Endothelial cell of umbilical vein (primary cell): ENCODE measurements around the gene PLEKHB2.

ENCODE experiments used
- EZH2 ChIP-seq: IDR thresholded peaks from 2 replicates; pipeline ENCODE4 v1.6.1; 2012; ENCODE audit warnings: borderline replicate concordance, low read depth, mild to moderate bottlenecking, moderate library complexity, low read length, inconsistent platforms; ENCODE audit not compliant: severe bottlenecking
- POLR2AphosphoS5 ChIP-seq: IDR thresholded peaks from 2 replicates; pipeline ENCODE4 v1.6.1; 2012; ENCODE audit warnings: low read depth, mild to moderate bottlenecking, control low read depth, low read length, moderate library complexity; ENCODE audit not compliant: insufficient read depth
- TF ChIP-seq, protein P1 (sequence below), 2 donors: IDR thresholded peaks; 1 replicate in 1 of 2; 2 replicates in 1 of 2; pipeline ENCODE4 v1.5.1; 2011; ENCODE audit warnings: low read length in 2 of 2, mild to moderate bottlenecking in 2 of 2, moderate library complexity in 2 of 2, control low read depth in 1 of 2, inconsistent platforms in 1 of 2, low read depth in 1 of 2; ENCODE audit not compliant: insufficient read depth in 1 of 2; ENCODE audit errors: extremely low read depth in 1 of 2

DNA sequence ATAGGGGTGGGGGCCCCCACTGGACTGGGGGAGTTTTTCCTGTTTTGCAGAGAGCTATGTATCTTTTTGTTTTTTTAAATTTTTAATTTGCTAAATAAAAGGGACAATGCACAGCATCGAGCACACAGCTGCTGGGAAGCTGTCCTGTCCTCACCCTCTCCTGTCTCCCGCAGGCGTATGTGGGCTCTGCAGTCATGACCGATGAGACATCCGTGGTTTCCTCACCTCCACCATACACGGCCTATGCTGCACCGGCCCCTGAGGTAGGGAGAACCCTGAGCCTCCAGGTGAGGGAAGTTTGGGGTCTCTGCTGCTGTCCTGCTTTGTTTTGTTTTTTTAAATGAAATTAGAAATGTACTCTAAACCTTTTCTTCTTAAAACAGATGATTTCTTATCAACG, 27.6 kb downstream of the PLEKHB2 start:
- TF ChIP-seq, protein P1, sequence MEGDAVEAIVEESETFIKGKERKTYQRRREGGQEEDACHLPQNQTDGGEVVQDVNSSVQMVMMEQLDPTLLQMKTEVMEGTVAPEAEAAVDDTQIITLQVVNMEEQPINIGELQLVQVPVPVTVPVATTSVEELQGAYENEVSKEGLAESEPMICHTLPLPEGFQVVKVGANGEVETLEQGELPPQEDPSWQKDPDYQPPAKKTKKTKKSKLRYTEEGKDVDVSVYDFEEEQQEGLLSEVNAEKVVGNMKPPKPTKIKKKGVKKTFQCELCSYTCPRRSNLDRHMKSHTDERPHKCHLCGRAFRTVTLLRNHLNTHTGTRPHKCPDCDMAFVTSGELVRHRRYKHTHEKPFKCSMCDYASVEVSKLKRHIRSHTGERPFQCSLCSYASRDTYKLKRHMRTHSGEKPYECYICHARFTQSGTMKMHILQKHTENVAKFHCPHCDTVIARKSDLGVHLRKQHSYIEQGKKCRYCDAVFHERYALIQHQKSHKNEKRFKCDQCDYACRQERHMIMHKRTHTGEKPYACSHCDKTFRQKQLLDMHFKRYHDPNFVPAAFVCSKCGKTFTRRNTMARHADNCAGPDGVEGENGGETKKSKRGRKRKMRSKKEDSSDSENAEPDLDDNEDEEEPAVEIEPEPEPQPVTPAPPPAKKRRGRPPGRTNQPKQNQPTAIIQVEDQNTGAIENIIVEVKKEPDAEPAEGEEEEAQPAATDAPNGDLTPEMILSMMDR (IDR thresholded peaks at IDR 0.05; ENCODE audit: extremely low read depth in 1 of 2, insufficient read depth in 1 of 2, low read depth in 1 of 2, low read length in 2 of 2), result no peak
- no peak for TF ChIP-seq EZH2
- TF ChIP-seq POLR2AphosphoS5, result no peak
